Thyroid gland (tissue), 4 donors: ENCODE data around the gene ASCC3.

Experiments used
- POLR2A ChIP-seq, 2 donors: fragments of 450-650 bp; IDR thresholded peaks; one replicate each; pipeline ENCODE4 v1.6.1; 2017; ENCODE audit warnings: antibody characterized with exemption in 2 of 2, mild to moderate bottlenecking in 2 of 2, moderate library complexity in 1 of 2
- TF ChIP-seq, protein P1 (sequence below), 6 experiments: fragments of 200-600 bp in 3 of 6; fragments of 450-650 bp in 3 of 6; sonication (generic) in 3 of 6; IDR thresholded peaks; one replicate each; pipeline ENCODE4 v1.5.1; 2016 to 2019; ENCODE audit warnings: antibody characterized with exemption in 6 of 6, mild to moderate bottlenecking in 2 of 6, inconsistent platforms in 1 of 6, moderate library complexity in 1 of 6

DNA sequence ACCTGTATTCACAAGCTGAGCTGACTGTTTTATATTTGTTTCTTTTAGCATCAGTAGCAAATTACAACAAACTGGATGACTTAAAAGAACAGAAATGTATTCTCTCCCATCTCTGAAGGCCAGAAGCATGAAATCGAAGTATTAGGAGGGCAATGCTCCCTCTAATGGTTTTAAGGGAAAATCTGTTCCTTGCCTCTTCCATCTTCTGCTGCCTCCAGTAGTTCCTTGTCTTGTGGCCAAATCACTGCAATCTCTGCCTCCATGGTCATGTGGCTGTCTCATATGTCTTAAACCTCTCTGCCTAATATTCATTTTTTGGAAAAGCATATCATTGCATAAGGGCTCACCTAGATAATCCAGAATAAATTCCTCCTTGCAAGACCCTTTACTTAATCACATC lies 25.2 kb upstream of the ASCC3 start:
- TF ChIP-seq, protein P1, sequence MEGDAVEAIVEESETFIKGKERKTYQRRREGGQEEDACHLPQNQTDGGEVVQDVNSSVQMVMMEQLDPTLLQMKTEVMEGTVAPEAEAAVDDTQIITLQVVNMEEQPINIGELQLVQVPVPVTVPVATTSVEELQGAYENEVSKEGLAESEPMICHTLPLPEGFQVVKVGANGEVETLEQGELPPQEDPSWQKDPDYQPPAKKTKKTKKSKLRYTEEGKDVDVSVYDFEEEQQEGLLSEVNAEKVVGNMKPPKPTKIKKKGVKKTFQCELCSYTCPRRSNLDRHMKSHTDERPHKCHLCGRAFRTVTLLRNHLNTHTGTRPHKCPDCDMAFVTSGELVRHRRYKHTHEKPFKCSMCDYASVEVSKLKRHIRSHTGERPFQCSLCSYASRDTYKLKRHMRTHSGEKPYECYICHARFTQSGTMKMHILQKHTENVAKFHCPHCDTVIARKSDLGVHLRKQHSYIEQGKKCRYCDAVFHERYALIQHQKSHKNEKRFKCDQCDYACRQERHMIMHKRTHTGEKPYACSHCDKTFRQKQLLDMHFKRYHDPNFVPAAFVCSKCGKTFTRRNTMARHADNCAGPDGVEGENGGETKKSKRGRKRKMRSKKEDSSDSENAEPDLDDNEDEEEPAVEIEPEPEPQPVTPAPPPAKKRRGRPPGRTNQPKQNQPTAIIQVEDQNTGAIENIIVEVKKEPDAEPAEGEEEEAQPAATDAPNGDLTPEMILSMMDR (IDR thresholded peaks at IDR 0.05): no peak
- no peak for TF ChIP-seq POLR2A (IDR thresholded peaks at IDR 0.05)
